NCI-H2081 treated with DMSO at 0.1 percent for 48 hours (cell line): ENCODE results near the gene TAB3.
"Not testable (repeated sequence)": the region's sequence is repeated elsewhere in the genome, so short reads cannot be mapped to it uniquely, and the experiment has no call there.

Experiments
- DNase-seq: peaks from one replicate; lab custom pipeline; 2025; lab: John Stamatoyannopoulos, UW

The TAB3 gene

DNA sequence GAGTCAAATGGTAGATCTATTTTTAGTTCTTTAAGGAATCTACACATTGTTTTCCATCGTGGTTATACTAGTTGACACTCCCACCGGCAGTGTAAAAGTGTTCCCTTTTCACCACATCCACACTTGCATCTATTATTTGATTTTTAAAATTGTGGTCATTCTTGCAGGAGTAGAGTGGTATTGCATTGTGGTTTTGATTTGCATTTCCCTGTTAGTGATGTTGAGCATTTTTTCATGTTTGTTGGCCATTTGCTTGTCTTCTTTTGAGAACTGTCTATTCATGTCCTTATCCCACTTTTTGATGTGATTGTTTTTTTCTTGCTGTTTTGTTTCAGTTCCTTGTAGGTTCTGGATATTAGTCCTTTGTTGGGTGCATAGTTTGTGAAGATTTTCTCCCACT is 70.0 kb downstream of the TAB3 start:
- no peak for DNase-seq

DNA sequence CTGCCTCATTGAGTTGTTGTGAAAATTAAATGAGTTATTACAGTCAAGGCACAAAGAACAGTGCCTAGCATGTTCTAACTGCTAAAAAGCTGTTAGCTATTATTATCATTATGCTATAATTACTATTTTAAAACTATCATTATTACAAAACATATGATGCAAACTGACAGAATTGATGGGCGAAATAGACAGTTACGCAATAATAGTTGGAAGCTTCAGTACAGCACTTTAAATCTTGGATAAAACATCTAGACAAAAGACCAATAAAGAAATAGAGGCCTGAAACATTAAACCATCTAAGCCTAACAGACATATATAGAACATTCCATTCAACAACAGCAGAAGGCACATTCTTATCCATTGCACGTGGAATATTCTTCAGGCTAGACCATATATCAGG is 73.0 kb downstream of the TAB3 start:
- DNase-seq: no peak

DNA sequence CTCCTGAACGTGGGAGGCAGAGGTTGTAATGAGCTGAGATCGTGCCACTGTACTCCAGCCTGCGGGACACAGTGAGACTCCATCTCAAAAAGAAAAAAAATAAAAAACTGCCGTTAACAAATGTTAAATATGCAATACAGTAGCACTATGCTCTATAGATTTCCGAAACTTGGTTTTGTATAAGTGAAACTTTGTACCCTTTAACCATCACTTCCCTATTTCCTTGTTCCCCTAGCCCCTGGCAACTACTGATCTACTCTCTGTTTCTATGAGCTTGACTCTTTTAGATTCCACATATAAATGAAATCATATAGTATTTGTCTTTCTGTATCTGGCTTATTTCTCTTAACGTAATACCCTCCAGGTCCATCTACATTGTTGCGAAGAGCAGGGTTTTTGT is 74.1 kb downstream of the TAB3 start:
- DNase-seq: no peak

- DNase-seq: no peak
Observed at GRCh38 chrX:30812326-30812725, 76.7 kb downstream of the TAB3 start.

- no peak for DNase-seq
Observed at GRCh38 chrX:30806187-30806728, 82.8 kb downstream of the TAB3 start.

DNA sequence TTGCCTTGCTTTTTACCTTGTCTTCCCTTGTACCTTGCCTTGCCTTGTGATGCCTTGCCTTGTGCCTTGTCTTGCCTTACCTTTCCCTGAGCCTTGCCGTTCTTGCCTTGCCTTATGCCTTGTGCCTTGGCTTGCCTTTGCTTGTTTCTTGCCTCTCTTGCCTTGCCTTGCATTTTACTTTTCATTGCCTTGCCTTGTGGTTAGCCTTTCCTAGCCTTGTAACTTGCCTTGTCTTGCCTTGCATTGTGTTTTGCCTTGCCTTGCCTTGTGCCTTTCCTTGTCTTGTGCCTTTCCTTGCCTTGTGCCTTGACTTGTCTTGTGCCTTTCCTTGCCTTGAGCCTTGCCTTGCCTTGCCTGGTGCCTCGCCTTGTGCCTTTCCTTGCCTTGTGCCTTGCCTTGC is 84.6 kb downstream of the TAB3 start:
- no peak for DNase-seq

DNA sequence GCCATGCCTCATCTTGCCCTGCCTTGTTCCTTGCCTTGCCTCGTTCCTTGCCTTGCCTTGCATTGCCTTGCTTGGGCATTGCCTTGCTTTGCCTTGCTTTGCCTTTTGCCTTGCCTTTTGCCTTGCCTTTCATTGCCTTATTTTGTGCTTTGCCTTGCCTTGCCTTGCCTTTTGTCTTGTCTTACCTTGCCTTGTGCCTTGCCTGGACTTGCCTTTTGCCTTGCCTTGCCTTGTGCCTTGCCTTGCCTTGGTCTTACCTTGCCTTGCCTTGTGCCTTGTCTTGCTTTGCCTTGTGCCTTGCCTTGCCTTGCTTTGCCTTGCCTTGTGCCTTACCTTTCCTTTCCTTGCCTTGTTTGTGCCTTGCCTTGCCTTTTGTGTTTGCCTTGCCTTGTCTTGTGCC is 88.2 kb downstream of the TAB3 start:
- no peak for DNase-seq

DNA sequence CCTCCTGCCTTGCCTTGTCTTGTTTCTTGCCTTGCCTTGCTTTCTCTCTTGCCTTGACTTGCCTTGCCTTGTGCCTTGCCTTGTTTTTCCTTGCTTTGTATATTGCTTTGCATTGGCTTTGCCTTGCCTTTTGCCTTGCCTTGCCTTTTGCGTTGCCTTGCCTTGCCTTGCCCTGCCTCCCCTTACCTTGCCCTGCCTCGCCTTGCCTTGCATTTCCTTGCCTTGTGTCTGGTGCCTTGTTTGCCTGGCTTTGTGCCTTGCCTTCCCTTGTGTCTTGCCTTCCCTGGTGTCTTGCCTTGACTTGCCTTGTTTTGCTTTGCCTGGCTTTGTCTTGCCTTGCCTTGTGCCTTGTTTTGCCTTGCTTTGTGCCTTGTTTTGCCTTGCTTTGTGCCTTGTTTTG is 89.7 kb downstream of the TAB3 start:
- DNase-seq: no peak

- no peak for DNase-seq
Observed at GRCh38 chrX:30798810-30799209, 90.2 kb downstream of the TAB3 start.

GRCh38 chrX:30797301-30797700 is 91.8 kb downstream of the TAB3 start:
- not testable (repeated sequence) for DNase-seq

GRCh38 chrX:30795981-30796958 is 92.8 kb downstream of the TAB3 start:
- no peak for DNase-seq

DNA sequence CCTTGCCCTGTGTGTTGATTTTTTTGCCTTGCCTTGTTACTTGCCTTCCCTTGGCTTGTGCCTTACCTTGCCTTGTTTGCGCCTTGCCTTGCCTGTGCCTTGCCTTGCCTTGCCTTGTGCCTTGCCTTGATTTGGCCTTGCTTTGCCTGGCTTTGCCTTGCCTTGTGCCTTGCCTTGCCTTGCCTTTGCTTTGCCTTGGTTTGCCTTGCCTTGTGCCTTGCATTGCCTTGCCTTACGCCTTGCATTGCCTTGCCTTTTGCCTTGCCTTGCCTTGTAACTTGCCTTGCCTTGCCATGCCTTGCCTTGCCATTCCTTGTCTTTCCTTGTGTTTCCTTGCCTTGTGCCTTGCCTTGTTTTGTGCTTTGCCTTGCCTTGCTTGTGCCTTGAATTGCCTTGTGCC is 94.6 kb downstream of the TAB3 start:
- DNase-seq: no peak

DNA sequence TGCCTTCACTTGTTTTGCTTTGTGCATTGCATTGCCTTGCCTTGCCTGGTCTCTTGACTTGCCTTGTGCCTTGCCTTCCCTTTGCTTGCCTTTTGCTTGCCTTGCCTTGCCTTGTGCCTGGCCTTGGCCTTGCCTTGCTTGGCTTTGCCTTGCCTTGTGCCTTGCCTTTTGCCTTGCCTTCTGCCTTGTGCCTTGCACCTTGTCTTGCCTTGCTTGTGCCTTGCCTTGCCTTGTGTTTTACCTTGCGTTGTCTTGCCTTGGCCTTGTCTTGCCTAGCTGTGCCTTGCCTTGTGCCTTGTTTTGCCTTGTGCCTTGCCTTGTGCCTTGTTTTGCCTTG is 95.3 kb downstream of the TAB3 start:
- DNase-seq: no peak

DNA sequence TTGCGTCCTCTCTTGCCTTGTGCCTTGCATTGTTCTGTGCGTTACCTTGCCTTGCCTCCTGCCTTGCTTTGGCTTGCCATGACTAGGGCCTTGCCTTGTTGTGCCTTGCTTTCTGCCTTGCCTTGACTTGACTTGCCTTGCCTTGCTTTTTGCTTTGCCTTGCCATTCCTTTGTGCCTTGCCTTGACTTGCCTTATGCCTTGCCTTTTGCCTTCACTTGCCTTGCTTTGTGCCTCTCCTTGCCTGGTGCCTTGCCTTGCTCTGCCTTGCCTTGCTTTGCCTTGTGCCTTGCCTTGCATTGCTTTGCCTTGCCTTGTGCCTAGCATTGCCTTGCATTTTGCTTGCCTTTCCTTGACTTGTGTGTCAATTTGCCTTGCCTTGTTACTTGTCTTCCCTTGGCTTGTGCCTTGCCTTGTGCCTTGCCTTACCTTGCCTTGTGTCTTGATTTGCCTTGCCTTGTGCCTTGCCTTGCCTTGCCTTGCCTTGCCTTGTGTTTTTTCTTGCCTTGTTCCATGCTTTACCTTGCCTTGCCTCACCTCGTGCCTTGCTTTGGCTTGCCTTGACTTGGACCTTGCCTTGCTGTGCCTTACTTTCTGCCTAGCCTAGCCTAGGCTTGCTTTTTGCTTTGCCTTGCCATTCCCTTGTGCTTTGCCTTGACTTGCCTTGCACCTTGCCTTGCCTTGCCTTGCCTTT is 95.8 kb downstream of the TAB3 start:
- DNase-seq: no peak

GRCh38 chrX:30791296-30792278 is 97.5 kb downstream of the TAB3 start:
- no peak for DNase-seq

- DNase-seq: no peak
Observed at GRCh38 chrX:30787012-30787411, 102.0 kb downstream of the TAB3 start.

DNA sequence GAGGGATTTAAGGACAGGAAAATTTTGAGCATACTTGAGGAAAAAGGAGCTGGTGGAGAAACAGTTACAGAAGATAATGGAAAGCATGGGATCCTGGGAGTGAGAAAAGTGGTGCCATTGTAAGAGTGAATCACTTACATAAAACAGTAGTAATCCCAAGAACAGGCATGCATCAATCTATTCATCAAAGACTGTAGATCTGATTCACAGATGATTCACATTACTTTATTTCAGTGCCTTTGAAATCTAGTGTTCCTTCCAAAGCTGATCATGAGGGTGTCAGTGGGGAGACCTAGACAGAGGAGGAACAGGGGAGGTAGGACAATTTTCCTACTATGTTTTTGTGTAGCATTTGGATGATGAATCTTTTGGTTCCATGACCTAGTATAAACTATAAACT is 102.7 kb downstream of the TAB3 start:
- DNase-seq: no peak

DNA sequence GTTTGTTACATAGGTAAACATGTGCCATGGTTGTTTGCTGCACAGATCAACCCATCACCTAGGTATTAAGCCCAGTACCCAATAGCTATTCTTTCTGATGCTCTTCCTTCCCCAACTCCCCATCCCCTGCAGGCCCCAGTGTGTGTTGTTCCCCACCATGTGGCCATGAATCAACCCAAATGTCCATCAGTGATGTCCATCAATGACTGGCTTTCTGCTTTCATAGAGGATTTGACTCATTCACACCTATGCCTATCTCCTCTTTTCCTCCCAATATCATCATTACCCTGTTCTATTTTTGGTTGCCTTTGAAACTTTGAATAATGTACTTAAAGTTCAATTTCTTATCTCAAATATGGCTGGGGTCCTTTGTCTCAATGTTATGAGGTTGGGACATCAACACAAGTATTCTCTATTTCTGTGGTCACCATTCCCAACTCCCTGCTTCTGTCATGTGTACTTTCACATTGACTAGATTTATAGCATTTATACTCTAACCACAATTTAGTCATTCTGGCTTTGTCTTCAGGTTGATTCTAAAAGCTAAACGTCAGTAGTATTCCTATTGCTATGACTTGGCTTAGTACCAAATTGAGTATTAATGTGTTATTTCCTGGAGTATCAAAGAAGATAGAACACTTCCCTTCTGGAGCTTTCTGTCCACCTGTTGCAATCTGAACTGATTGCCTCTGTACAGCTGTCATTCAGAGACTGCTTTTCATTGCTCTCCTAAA is 107.2 kb downstream of the TAB3 start:
- no peak for DNase-seq

DNA sequence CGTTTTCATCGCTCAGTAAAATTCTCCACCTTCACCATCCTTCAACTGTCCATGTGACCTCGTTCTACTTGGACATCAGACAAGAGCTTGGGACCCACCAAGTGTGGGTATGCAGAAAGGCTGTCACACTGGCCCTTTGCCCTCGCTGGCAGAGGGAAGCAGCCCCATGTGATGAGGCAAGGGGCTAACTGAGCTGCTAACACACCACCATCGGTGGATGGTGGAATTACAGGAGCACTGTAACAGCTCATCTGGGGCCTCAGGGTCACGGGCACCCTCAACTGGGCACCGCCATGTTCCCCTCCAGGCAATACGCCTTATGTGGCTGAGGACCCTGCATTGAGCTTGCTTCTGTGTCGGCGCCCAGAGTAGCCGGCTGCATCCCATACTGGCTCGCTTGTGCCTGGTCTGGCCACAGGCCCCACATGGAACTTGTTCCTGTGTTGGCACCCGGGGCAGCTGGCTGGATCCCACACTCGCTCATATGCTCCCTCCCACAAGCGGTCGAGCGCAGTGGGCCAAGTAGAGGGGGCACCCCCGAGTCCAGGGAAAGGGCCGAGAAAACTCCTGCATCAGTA is 109.5 kb downstream of the TAB3 start:
- DNase-seq: no peak

DNA sequence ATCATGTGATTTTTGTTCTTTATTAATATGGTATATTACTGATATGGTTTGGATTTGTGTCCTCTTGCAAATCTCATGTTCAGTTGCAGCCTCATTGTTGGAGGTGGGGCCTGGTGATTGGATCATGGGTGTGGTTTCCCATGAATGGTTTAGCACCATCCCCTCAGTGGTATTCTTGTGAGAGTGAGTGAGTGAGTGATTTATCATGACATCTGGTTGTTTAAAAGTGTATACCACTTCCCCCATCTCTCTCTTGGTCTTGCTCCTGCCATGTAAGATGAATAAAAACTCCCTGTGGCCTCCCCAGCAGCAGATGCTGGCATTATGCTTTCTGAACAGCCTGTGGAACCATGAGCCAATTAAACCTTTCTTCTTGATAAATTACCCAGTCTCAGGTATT is 111.5 kb downstream of the TAB3 start:
- DNase-seq: no peak
